Peyer's patch (tissue), 4 donors: Measurements from ENCODE around the gene CHCT1.
"Not testable (repeated sequence)": the region's sequence is repeated elsewhere in the genome, so short reads cannot be mapped to it uniquely, and the experiment has no call there.

Source experiments
- POLR2A ChIP-seq, 2 donors: fragments of 450-650 bp; IDR thresholded peaks; one replicate each; pipeline ENCODE4 v1.5.1; 2017; ENCODE audit warnings: antibody characterized with exemption in 2 of 2, mild to moderate bottlenecking in 2 of 2, moderate library complexity in 2 of 2
- TF ChIP-seq, protein P1 (sequence below), 6 experiments: fragments of 450-650 bp in 4 of 6; fragments of 200-600 bp in 2 of 6; sonication (generic) in 1 of 6; IDR thresholded peaks; one replicate each; pipeline ENCODE4 v1.5.1; 2017 to 2019; ENCODE audit warnings: antibody characterized with exemption in 6 of 6, mild to moderate bottlenecking in 3 of 6, moderate library complexity in 1 of 6

DNA sequence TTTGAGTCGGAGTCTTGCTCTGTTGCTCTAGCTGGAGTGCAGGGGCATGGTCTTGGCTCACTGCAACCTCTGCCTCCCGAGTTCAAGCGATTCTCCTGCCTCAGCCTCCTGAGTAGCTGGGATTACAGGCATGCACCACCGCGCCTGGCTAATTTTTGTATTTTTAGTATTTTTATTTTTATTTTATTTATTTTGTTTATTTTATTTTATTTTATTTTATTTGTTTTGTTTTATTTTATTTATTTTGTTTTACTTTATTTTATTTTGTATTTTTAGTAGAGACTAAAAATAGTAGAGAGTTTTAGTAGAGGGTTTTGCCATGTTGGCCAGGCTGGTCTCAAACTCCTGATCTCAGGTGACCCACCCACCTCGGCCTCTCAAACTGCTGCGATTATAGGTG lies 2.4 kb upstream of the CHCT1 start:
- TF ChIP-seq POLR2A (IDR thresholded peaks at IDR 0.05): not testable (repeated sequence)
- TF ChIP-seq, protein P1, sequence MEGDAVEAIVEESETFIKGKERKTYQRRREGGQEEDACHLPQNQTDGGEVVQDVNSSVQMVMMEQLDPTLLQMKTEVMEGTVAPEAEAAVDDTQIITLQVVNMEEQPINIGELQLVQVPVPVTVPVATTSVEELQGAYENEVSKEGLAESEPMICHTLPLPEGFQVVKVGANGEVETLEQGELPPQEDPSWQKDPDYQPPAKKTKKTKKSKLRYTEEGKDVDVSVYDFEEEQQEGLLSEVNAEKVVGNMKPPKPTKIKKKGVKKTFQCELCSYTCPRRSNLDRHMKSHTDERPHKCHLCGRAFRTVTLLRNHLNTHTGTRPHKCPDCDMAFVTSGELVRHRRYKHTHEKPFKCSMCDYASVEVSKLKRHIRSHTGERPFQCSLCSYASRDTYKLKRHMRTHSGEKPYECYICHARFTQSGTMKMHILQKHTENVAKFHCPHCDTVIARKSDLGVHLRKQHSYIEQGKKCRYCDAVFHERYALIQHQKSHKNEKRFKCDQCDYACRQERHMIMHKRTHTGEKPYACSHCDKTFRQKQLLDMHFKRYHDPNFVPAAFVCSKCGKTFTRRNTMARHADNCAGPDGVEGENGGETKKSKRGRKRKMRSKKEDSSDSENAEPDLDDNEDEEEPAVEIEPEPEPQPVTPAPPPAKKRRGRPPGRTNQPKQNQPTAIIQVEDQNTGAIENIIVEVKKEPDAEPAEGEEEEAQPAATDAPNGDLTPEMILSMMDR (IDR thresholded peaks at IDR 0.05): not testable (repeated sequence)
